Activated CD4-positive, CD25-positive, alpha-beta regulatory T cell (primary cell): ENCODE results near the gene SYN1.
"Not testable (repeated sequence)": the region's sequence is repeated elsewhere in the genome, so short reads cannot be mapped to it uniquely, and the experiment has no call there.

Experiments
- DNase-seq, 4 experiments: peaks; one replicate each; lab custom pipeline; 2025; lab: John Stamatoyannopoulos, UW

Gene SYN1

GRCh38 chrX:47619486-47620302 is at the start of gene SYN1:
Gene SYN1, minus strand, starts transcription at chrX:47619857. Its CDS starts 129 bp downstream, at chrX:47619728.
- DNase-seq = peak; percentile 55 to 68 (median 62)

- not testable (repeated sequence) for DNase-seq
Measured at GRCh38 chrX:47665797-47666196, 46.1 kb upstream of the SYN1 start.

DNA sequence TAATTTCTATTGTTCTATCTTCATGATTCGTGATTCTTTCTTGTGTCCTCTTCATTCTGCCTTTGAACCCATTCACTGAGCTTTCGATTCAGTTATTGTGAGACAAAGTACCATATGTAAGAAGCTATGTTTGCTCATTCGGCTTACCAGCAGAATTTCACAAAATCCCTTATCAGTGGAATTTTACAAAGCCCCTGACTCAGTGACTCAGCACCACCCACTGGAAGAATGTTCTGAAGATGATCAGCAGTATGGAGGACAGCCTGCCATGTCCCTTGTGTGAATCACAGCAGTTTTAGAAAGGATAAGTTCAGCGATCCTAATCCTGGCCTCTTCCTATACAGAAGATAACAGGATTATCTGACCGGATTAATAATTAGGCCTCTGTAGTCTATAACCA is 45.1 kb upstream of the SYN1 start:
- no peak for DNase-seq

DNA sequence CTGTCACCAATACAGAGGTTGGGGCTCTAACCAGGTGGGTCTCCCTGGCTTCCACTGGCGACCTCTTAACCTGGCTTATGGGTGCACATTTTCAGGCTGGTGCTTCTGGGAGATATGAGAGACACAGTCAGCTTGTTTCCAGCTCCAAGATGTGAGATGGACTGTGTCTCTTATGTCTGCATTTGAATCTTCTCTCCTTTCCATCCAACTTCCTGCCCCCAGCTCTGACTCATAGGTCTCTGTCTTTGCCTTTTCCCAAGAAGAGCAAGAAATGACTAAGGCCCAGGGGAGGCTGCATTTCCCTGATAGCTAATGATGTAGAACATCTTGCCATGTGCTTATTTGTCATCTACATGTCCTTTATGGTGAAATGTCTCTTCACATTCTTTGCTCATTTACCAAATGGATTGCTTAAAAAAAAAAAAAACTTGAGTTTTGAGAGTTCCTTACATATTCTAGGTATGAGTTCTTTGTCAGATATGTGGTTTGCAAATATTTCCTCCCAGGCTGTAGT is 42.5 kb upstream of the SYN1 start:
- no peak for DNase-seq

- DNase-seq = no peak
Measured at GRCh38 chrX:47661539-47661938, 41.9 kb upstream of the SYN1 start.

DNA sequence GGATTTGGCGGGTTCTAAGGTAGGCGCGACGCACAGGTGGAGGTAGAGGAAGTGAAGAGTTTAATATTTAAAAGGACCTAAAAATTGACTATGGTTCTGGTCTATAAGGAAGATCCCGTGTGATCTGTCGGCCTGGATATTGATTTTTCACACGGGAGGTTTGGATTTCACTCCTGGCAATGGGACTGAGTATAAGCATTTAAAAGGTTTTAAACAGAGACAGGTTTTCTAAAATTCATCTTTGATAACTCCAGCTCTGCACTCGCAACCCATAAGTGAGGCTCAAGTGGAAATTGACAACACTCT is 39.7 kb upstream of the SYN1 start:
- no peak for DNase-seq

- peak; percentile 67 to 84 (median 80) for DNase-seq
Measured at GRCh38 chrX:47658684-47659420, 39.2 kb upstream of the SYN1 start, which contains the start of gene UXT. Gene UXT, minus strand, starts transcription at chrX:47659180. Its CDS starts 253 bp downstream, at chrX:47658927.

DNA sequence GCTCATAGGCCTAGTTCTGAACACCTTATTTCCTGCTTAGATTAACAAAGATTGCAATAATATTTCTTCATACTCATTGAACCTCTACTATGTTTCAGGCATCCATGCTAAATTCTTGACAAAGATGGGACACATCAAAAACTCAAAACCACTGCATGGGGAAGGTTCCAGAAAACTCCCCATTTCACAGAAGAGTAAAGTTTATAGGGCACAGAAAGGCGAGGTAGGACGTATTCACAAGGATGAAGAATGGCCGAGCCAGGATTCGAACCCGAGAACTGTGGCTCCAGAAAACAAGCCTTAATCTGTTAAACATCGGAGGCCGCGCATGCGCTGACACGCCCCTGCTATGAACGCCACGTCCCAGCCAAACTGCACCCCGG is 38.6 kb upstream of the SYN1 start:
- DNase-seq = no peak

DNA sequence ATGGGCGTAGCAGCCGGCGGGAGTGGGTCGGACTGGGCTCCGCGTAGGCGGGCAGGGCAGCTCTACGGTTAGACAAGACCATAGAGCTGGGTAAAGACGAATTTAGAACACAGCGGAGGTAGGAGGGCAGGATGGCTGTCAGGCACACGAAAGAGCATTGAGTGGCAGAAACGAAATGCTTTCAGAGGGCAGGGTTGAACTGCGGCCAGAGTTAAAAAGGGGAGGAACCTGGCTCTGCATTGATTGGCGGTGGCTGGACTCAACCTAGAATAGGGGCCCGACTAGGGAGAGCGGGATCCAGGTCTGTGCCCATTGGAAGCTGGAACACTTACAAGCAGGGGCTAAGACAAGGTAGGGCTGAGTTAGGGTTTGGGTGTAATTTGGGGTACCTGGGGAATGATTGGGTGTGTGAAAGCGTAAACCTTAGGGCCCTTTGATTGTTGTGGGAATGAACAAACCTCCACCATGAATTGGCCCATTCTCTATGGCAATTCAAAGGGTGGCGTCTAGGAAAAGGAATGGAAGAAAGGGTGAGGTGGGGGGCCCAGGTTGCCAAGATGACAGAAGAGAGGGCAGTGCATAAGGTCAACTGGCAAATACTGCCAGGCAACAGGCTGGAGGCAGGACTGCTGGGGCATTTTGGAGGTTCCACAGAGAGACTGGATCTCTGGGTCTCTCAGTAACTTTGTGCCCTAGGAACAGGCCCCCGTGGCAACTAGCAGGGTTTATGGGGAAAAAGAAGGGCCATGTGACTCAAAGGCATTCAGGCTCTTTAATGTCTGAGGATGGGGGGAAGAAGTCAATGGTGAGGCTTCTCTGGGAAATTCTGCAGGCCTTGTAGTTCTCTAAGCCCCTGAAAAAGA is 31.6 kb upstream of the SYN1 start:
- no peak for DNase-seq

GRCh38 chrX:47650164-47651042 is 30.7 kb upstream of the SYN1 start, which contains the start of gene ELK1:
Gene ELK1, minus strand, starts transcription at chrX:47650563. Its CDS starts 9,122 bp downstream, at chrX:47641441.
- peak; percentile 63 to 78 (median 73) for DNase-seq

- DNase-seq = no peak
Measured at GRCh38 chrX:47649781-47650163, 30.1 kb upstream of the SYN1 start.

DNA sequence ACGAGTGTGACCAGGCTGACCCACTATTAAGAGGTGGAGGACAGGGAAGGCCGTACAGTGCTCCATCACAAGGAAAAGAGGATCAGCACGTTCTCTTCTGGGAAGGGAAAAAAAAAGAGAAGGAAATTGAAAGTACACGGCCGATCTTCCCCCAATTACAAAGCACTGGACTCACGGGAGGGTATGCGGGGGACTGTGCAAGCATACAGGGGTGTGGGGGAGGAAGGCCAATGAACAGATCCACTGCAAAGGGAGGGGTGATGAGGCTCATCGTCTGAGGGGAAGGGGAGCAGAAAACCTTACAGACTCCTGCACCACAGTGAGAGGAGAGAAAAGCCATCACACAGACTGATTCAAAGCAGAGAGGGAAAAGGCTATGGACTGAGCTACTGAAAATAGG is 29.6 kb upstream of the SYN1 start:
- no peak for DNase-seq

- DNase-seq = no peak
Measured at GRCh38 chrX:47648376-47648775, 28.7 kb upstream of the SYN1 start.

GRCh38 chrX:47646636-47647035 is 27.0 kb upstream of the SYN1 start:
- DNase-seq = no peak

- no peak for DNase-seq
Measured at GRCh38 chrX:47645530-47645929, 25.9 kb upstream of the SYN1 start.

- no peak for DNase-seq
Measured at GRCh38 chrX:47644557-47645091, 25.0 kb upstream of the SYN1 start.

DNA sequence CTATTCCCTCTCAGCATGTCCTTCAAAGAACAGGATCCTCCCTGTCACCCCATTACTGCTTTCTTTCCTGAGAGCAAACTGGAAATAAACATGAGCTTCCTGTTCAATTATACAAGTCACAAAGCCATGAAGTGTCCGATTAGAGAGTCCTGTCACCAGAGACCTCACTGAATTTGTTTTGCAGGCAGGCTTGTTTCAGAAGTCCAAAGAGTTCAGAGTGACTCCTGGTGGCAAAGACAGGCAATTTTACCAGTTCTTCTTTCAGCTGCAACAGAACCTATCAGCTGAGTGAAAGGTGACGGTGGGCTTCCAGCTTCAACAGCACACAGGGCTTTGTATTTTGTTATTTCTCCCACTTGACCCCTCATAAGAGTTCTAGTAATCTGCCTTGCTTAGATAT is 24.3 kb upstream of the SYN1 start:
- DNase-seq = no peak

- DNase-seq = no peak
Measured at GRCh38 chrX:47638816-47639215, 19.2 kb upstream of the SYN1 start.

- no peak for DNase-seq
Measured at GRCh38 chrX:47637546-47638195, 18.0 kb upstream of the SYN1 start.

GRCh38 chrX:47634871-47635575 is 15.4 kb upstream of the SYN1 start:
- no peak for DNase-seq
